ENCODE data around the gene ATXN1.

Gene ATXN1

DNA sequence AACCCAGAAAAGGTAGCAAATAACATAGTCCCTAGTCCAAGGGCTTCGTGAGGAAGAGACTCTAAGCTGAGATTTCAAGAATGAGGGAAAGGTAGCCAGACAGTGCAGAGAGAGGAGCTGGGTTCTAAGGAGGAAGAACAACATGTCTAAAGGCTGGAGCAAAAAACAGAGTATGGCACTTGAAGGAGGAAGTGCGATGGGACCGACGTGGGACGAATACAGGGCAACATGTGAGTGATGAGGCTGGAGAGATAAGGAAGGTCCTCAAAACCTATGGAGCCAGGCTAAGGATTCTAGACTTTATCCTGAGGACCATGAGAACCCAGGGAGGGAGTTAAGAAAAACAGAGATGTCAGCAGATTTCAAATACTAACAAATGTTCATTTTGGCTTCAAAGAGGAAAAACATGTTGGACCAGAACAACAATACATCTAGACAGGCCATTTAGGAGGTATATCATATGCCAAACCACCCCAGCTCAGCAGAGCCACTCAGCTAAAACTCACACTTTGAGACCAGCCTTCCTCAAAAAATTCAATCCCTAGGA is 17.5 kb downstream of the ATXN1 start:
- DNase-seq (ENCODE audit: low spot score) = no peak

- DNase-seq (ENCODE audit: low spot score) = no peak
Measured at GRCh38 chr6:16742116-16742515, 19.1 kb downstream of the ATXN1 start.

DNA sequence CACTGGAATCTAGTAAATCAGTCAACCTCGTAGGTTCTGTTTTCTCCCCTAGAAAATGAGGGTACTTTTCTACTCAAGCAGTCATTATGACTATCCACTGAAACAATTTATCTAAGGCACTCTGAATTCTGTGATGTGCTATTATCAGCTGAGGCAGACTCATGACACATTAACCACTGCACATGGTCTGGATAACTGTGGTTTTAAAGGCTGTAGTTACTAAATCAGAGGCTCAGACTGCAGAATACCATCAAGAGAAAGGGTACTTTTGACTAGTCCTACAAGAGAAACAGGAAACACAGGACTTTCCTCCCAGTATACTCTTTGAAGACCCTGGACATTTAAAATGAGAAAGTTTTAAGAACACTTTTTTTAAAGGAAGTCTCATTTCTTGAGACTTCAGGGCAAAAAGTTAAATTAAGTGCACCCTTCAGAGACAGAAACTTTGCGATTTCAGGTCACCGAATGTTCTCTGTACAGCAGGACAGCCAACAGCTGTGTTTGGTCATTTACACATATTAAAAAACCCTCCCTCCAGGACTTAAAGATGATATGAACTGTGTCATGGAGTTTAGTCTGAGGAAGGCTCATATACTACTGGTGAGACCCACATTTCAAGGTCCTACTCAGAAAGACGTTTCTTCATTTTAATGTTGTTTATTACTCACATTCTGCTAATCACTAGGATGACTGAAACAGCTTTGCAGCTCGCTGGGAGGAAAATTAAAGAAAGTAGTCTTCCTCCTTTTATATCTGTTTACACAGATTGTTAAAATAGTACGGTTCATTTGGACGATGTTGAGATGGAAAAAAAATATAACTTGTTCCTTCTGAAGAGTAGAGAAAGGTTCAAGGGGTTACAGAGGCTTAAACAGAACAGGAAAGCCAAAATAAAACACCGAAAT is 19.9 kb downstream of the ATXN1 start:
- no peak for DNase-seq (ENCODE audit: low spot score)

- DNase-seq (ENCODE audit: low spot score) = no peak
Measured at GRCh38 chr6:16740097-16740496, 21.2 kb downstream of the ATXN1 start.

DNA sequence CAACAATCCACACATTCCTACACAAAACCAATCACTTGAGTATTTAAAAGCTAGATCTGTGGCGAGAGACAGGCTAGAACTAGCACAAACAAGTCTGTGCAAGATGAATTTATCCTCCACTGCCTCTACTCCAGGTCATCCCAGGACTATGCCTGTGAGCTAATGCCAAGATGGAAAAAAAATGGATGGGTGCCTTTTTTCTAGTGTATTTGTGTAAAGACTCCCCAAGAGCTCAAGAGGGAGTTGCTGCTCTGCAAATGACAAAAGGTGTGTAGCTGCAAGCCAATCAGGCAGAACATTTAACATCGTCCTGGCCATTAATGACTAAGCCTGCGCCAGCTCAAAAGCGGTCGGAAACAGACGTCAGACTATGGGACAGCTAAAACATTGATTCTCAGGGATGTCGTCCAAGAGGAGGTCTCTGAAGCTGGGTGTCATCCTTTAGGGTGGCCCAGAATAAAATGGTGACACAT is 21.9 kb downstream of the ATXN1 start:
- DNase-seq (ENCODE audit: low spot score) = no peak

GRCh38 chr6:16737925-16738324 is 23.3 kb downstream of the ATXN1 start:
- DNase-seq (ENCODE audit: low spot score) = no peak

DNA sequence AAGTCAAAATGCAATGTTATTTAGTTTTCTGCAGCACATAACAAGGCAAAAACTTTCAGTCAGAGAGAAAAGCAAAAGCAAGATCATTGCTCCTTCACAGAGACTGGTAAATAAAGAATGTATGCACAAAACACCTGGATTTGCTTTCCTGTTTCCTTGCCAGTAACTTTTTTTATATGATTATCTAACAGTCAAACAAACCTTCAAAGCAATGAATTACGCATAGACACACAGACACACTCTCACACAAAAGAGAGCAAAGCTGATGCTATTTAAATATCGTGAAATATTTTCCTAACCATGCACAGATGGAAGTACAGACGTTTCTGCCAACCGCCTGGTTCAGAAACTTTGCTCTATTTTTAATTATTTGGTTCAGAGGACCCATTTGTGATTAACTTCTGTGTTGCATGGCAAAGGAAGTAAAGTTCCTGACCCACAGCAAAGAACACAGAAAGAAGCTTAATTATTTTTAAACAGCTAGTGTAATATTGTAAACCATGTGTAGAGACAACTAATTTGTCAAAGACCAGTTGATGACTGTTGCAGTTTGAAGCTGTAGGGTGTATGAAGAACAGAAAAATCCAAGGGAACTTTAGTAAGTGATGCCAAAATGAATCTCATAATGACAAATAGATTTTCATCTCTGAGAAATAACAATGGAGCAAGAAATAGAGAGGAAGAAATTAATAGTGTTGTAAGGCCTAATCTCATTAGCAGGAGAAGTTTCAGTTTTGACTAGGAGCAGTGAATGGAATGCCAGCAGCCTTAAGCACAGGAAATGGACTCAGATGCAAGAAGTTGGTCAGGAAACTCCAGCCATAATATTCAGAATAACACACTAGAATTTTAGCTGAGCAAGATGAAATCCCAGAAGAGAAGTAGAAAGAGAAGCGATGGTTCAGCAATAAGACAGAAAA is 24.1 kb downstream of the ATXN1 start:
- no peak for DNase-seq (ENCODE audit: low spot score)

DNA sequence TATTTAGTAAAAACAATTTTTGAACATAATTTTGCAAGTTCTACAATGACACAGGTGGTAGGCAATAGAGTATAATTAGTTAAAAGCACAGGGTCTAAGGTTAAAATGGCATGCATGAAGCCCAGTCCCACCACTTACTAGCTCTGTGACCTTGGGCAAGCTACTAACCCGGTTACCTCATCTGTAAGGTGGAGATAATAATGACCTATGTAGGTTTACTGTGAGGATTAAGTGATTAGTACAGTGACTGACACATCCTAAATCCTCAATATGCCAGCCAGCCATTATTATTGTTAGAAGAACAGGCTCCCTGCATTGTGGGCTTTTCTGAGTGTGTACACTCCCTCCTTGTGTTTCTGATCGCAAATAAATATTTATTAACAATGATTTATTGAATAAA is 26.2 kb downstream of the ATXN1 start:
- DNase-seq (ENCODE audit: low spot score) = peak; percentile 33

DNA sequence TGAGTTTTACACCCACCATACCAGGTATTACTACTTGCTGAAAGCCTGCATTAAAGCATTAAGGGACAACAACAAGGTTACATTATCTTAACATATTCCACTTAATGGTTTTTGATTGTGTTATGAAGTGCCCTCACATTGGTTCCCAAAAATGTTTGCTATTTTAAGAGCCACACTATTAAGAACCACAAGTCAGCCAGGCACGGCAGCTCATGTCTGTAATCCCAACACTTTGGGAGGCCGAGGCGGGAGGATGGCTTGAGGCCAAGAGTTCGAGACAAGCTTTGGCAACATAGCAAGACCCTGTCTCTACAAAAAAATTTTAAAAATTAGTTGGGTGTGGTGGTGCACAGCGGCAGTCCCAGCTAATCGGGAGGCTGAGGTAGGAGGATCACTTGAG is 28.2 kb downstream of the ATXN1 start:
- no peak for DNase-seq (ENCODE audit: low spot score)

GRCh38 chr6:16731478-16732051 is 29.7 kb downstream of the ATXN1 start:
- DNase-seq (ENCODE audit: low spot score) = no peak

GRCh38 chr6:16730738-16731477 is 30.4 kb downstream of the ATXN1 start:
- no peak for DNase-seq (ENCODE audit: low spot score)

DNA sequence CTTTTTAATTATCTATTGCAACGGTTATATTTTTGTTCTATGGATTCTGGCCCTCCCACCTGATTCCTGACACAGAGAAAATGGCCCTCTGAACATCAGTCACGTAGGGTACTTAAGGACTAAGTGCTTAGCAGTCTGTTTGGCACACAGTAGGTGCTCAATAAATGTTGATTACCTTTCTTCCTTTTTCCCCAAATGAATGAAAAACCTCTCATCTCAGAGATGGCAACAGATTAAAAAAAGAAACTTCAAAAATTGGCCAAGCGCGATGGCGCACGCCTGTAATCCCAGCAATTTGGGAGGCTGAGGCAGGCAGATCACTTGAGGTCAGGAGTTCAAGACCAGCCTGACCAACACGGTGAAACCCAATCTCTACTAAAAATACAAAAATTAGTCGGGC is 31.5 kb downstream of the ATXN1 start:
- no peak for DNase-seq (ENCODE audit: low spot score)

GRCh38 chr6:16729183-16729691 is 32.0 kb downstream of the ATXN1 start:
- no peak for DNase-seq (ENCODE audit: low spot score)

DNA sequence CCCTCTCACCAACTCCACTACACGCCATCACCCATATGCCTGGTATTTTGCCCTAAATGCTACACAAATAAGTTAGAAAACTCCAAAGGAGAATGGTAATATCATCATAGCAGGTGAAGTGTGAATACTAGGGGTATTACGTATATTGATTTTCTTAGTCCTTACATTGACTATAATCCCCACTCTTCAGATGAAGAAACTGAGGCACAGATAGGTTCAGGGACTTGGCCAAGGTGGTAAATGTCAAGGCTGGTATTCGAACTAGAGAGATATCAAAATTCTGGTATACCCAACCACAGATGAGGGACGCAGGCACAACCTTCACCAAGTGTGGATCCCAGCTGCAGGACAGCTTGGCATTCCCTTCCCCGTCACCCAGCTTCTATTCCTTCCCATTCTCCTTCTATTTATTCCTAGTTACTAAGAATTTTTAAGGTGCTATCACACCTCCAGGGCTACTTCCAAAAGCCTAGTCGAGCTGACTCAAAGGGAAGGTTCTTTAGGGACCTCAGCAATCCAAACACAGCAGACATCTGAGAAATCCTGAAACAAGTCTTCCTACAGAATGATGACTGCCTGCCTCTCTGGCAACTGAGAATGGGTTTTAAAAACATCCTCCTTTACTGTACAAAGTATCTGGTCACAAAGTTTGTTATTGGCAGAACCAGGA is 32.6 kb downstream of the ATXN1 start:
- no peak for DNase-seq (ENCODE audit: low spot score)

GRCh38 chr6:16727996-16728395 is 33.3 kb downstream of the ATXN1 start:
- no peak for DNase-seq (ENCODE audit: low spot score)

DNA sequence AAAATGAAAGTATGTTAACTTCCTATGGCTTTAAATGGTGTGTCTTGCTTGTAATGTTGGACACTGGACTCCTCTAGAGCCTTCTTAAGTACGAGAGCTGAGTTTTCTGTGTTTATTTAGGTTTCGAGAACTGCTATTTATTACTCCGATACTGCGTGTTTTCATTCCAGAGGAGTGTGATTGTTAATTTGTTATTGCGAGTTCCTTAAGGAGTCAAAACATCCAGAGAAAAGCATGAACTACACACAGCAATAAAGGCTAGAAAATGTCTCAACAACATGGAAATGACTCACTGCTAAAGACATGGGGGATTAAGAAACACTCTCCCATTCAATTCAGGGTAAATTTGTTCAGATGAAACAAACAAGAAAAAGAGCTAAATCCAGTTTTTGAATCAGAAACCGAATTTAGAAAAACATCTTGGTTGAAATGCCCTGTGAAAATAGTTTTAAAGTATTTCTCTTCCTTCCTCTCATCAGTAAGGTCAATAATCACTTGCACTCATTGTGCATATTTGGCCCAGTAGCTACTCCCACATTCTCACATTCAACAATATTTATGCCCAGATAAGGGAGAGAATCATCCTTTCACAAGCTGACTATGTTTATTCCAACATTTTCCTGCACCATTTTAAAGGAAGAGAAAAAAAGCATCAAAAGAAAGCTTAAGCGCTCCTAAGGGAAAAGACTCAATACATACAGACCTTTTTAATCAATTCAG is 36.0 kb downstream of the ATXN1 start:
- DNase-seq (ENCODE audit: low spot score) = no peak

- no peak for DNase-seq (ENCODE audit: low spot score)
Measured at GRCh38 chr6:16723826-16724225, 37.4 kb downstream of the ATXN1 start.

DNA sequence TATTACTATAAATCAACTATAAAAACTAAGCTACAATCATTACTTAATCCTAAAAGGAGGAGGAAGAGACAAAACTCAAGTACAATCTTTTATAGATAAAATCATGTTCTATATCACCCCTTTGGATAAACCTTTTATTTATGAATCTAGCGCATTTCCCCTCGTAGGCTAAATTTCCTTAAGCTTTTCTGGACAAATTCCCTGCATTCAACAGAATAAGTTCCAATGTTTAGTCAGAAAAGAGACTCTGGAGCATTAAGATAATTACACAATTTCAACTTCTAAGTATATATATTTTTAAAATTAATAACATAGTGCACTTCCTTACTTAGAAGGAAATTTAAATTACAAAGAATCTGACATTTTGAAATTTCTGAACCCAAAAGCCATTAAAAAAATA is 37.9 kb downstream of the ATXN1 start:
- DNase-seq (ENCODE audit: low spot score) = no peak

- no peak for DNase-seq (ENCODE audit: low spot score)
Measured at GRCh38 chr6:16722630-16723029, 38.6 kb downstream of the ATXN1 start.

DNA sequence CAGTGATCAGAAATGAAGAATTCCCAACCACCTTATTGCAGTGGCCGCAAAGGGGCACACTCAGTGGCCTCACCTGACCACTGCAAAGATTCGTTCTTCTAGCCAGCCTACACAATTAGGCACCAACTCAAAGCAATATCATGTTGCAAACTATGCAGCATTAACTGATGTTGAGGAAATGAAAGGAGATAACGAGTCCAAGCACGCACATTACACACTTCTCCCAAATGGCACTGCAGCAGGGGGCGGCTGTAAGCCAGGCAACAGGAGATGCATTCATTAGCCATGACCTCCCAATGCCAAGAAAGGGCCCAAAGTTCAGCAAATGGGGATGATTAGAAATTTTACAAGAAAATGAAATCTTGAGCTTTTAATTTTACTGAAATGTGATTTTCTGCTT is 39.3 kb downstream of the ATXN1 start:
- no peak for DNase-seq (ENCODE audit: low spot score)
